Measurements from ENCODE around the gene TCF7L1.
"Not testable (repeated sequence)": the region's sequence is repeated elsewhere in the genome, so short reads cannot be mapped to it uniquely, and the experiment has no call there.

TCF7L1 gene

DNA sequence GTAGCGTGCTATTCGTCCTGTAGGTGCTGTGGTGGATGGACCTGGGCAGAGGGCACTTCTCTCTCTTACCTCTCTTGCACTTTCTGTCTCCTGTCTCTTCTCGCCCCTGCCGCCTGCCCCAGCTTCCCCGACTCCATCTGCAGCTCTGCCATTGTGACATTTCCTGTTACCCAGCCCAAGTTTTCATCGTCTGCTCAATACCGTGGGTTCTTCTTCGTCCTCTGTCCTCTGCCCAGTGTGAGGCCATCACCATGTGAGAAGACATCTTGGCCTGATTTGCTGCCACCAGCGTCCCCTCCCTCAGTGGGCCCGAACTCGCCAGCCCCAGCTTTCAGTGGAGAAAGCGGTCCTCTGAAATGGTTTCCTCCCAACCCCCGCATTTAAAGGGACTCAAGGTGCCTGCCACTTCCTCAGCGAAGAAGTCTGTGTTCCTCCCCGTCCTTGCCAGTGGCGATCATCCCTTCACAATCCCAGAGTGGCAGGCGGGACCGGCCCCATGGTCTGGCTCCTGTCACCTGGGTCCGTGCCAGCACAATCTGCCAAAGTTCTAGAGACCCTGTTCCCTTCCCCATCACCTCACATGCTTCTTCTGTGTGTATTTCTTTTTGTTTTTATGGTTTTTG, 176.6 kb downstream of the TCF7L1 start:
- no peak for DNase-seq (ENCODE audit: low read depth, low spot score)
- no peak overlapping the region for H3K27ac ChIP-seq

DNA sequence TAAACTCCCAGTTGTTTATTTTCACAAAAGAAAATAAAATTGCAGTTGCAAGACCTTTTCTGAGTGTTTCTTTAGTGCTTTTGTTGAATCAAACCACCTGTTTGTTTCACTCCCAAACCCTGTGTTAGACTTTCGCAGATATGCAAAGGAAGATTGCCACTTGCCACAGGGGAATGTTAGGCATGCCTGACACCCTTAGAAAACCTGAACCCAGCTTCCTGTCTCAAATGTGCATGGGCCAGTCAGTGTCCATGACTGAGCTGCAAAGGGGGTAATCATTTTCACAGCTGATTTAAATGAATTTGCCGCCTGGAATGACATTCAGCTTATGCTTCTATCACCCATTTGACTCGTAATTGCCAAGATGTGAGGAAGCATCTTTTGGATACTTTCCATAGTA, 177.1 kb downstream of the TCF7L1 start:
- no peak overlapping the region for H3K27ac ChIP-seq
- no peak for DNase-seq (ENCODE audit: low read depth, low spot score)

DNA sequence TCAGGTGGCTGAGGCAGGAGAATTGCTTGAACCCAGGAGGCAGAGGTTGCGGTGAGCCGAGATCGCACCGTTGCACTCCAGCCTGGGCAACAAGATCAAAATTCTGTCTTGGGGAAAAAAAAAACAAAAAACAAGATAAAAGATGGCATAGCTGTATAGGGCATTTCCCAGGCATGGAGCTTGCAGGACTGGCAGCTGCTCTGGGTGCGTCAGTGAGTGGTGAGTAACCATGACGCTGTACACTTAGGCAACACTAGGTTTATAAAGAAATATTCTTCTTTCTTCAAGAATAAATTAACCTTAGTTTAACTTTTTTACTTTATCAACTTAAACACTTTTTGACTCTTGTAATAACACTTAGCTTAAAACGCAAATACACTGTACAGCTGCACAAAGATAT, 179.2 kb downstream of the TCF7L1 start:
- H3K27ac ChIP-seq = peak overlapping the region; percentile 33
- DNase-seq (ENCODE audit: low read depth, low spot score) = no peak

DNA sequence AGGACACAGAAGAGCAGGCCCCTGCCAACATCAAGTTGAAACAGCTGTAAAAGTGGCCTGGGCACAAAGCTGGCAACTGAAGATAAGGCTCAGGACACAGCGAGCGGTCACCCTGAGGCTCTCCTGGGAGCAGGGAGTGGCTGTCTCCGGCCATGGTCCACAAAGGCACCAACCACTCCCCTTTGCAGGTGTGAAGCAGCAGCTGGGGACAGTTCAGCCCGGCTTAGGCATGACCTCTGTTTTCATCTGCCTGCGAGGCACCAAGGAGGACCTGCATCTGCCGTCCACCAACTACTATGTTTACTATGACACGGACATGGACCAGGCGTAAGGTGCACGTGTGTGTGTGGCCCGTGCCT, 181.7 kb downstream of the TCF7L1 start:
- DNase-seq (ENCODE audit: low read depth, low spot score) = no peak
- no peak overlapping the region for H3K27ac ChIP-seq

DNA sequence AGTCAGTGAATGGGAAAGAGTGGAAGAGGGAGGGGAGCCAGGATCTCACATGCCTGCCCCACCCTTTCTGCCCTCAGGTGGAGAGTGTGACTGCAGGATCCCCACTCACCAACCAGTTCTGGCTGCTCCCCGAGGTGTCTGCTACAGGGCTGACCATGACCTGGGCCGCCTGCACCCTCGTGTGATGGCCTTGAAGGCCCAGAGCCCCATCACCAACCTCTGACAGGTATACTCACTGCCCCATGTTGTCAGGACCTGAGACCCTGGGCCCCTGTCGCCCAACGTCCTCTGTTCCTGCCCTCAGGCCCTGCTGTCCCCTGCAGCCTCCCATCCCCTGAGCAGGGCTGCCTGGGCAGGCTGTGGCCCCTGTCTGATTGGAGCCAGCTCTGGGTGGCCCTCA, 182.7 kb downstream of the TCF7L1 start:
- not testable (repeated sequence) for H3K27ac ChIP-seq; DNase-seq (ENCODE audit: low read depth, low spot score)

DNA sequence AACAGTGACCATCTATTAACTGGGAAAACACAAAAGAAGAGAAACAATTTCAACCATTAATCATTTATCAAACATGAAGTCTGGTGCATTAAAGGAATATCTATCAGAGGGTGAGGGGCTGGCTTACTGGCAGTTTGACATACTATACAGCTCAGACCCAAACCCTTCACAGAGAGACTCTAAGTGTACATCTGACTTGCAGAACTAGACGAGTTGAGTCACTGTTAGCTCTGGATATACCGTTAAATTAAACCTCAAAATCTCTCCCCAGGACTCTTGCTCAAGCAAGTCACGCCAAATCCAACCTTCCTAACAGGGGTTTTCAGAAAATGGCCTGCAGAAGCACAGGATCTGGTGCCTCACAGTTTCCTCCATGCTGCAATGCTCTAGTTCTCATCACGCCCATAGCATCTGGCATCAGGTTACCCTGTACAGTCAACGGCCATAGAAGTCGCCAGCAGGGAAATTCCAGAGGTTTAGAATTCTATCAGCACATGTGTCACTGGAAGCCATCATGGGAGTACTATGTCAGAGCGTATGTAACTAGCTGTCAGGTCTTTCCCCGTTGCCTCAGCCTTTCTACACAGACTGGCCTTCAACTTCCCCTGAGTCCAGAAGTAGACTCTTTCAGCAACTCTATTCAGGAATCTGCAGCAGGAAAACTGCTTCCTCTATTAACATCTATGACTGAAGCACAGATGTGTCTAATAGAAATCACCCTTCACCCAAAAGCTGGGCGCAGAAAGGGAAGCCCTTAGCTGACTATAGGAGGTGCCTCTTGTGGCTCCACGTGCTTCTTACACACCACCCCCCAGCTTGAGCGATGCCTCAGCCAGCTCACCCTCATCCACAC, 185.3 kb downstream of the TCF7L1 start:
- H3K27ac ChIP-seq = peak overlapping the region; percentile 15
- DNase-seq (ENCODE audit: low read depth, low spot score) = no peak

DNA sequence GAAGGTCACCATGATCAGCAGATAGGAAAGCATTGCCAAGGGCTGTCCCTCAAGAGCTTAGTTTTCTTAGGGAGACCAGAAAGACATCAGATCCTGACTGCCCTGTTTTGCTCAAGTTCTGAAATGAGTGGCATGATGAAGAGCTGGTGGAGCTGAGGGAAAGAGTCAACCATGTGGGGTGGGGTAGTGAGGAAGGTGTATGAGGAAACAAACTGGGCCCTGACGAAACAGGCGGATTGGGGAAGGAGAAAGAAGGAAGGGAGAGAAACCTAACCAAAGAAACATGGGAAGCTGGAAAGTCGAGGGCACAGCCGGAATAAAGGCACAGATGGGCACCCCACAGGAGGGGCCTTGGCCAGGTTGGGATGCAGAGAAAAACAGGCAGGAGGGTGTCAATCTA, 186.6 kb downstream of the TCF7L1 start:
- no peak for DNase-seq (ENCODE audit: low read depth, low spot score)
- H3K27ac ChIP-seq = no peak overlapping the region

DNA sequence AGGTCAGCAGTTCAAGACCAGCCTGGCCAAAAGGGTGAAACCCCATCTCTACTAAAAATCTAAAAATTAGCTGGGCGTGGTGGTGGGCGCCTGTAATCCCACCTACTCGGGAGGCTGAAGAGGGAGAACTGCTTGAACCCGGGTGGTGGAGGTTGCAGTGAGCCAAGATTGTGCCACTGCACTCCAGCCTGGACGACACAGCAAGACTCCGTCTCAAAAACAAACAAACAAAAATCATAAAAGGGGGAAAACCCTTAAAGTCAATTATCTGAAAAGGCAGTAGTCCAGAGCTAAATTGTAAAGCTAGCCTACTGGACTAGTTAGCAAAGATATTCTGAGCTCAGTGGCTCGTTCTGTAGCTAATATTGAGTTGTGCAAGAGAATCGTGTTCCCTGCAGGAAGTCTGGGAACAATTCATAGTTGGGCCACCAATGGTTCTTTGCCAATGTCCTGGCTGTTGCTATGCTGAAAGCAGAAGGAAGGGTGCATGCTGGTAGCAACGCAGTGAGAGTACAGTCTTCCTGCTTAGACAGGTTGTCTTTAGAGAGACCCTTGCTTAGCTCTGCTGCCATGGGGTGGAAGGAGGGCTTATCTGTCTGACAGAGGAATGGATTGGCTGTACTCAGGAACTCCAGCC, 190.3 kb downstream of the TCF7L1 start:
- no peak for DNase-seq (ENCODE audit: low read depth, low spot score)
- no peak overlapping the region for H3K27ac ChIP-seq

DNA sequence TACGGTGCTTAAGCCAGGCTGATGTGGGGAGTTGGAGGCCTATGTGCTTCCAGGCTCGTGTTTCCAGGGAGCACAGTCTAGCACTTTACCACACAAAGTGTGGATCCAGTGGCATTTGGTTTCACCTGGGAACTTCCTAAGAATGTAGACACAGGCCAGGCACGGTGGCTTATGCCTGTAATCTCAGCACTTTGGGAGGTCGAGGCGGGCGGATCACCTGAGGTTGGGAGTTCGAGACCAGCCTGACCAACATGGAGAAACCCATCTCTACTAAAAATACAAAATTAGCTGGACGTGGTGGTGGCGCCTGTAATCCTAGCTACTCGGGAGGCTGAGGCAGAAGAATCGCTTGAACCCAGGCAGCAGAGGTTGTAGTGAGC, 190.8 kb downstream of the TCF7L1 start:
- H3K27ac ChIP-seq; DNase-seq (ENCODE audit: low read depth, low spot score): not testable (repeated sequence)

DNA sequence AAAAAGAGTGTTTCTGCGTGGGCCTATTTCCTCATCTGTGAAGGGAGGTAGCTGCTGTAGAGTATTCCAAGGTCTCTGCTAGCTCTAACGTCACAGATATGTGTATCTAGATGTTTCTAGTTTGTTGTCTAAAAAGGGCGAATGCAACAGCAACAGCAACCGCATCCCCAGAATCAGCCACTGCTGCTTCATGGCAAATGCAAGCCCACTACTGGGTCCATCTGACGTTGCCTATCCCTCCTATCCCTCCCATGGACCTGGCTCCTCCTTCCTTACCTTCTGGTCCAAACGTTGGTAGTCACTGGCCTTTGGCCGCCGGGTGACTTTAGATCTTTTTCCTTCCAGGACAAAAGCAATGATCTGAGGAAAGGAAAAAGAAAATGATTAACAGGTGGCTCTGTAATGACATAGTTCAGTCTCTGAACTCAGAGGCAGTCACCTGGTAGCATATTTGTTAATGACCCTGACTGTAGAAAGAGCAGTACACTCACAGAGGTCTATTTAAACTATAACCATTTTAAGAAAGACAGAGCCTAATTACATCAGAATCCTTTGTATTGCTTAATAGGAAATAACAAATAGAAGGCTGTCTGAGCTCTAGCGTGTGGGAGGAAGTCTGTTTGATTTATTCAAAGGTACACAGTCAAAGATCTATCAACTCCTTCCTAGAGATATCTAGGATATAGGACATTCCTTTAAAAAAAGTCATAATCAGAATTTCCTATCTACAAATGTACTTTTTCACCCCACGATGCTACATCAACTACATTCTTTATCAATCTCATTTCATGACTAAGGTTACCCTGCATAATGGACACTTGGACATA, 191.7 kb downstream of the TCF7L1 start:
- no peak for DNase-seq (ENCODE audit: low read depth, low spot score)
- peak overlapping the region; percentile 59 for H3K27ac ChIP-seq

DNA sequence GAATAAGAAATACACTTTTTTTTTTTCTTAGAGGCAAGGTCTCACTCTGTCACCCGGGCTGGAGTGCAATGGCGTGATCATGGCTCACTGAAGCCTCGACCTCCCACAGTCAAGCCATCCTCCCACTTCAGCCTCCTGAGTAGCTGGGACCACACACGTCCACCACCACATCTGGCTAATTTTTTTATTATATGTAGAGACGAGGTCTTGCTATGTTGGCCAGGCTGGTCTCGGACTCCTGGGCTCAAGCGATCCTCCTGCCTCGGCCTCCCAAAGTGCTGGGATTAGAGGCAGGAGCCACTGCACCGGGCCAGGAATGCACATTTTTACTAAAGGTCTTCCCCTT, 192.2 kb downstream of the TCF7L1 start:
- H3K27ac ChIP-seq = peak overlapping the region; percentile 59
- DNase-seq (ENCODE audit: low read depth, low spot score) = no peak

DNA sequence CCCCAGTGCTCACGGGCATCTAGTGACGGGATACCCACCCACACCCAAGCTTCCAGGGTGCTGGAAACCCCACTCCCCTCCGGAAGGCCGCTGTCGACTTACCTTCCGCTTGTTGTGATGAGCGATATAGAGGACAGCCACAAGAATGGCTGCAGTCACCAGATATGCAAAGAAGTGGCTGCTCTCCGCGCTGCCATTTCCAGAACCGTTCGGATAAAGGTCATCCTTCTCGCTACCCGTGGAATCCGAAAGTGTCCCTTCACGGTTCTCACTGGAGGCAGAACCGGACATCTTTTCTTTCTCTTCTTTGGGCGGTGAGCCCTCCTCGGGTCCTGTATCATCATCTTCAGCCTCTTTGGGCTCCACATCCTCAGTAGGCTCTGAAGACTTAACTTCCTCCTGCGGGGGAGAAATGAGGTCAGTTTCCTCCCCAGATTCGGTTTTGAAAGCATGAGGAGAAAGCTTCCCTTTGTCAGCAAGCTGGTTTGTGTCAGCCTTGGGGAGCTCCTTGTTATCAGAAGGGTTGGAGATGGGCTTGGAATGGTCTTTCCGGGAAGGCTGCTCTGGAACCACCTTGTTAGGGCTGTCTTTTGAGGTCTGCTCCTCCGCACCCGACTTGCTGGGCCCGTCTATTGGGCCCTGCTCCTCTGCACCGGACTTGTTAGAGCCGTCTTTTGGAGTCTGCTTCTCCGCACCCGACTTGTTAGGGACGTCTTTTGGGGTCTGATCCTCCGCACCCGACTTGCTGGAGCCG, 193.4 kb downstream of the TCF7L1 start:
- peak overlapping the region; percentile 81 for H3K27ac ChIP-seq
- no peak for DNase-seq (ENCODE audit: low read depth, low spot score)

DNA sequence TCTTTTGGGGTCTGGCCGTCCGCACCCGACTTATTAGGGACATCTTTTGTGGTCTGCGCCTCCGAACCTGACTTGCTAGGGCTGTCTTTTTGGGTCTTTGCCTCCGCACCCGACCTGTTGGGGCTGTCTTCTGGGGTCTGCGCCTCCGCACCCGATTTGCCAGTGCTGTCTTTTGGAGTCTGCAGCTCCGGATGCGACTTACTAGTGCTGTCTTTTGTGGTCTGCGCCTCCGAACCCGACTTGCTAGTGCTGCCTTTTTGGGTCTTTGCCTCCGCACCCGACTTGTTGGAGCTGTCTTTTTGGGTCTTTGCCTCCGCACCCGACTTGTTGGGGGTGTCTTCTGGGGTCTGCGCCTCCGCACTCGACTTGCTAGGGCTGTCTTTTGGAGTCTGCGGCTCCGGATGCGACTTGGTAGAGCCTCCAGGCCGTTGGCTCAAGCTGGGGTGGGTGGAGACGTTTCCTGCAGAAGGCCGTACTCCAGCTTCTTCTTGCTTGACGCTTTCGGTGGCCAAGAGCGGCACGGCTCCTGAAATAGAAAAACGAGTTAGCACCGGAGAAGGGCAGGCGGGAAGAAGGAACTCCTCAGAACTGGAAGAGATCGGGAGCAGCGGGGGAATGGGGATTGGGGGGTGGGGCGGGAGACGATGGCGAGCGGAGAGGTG, 194.1 kb downstream of the TCF7L1 start:
- no peak for DNase-seq (ENCODE audit: low read depth, low spot score)
- peak overlapping the region; percentile 81 for H3K27ac ChIP-seq

DNA sequence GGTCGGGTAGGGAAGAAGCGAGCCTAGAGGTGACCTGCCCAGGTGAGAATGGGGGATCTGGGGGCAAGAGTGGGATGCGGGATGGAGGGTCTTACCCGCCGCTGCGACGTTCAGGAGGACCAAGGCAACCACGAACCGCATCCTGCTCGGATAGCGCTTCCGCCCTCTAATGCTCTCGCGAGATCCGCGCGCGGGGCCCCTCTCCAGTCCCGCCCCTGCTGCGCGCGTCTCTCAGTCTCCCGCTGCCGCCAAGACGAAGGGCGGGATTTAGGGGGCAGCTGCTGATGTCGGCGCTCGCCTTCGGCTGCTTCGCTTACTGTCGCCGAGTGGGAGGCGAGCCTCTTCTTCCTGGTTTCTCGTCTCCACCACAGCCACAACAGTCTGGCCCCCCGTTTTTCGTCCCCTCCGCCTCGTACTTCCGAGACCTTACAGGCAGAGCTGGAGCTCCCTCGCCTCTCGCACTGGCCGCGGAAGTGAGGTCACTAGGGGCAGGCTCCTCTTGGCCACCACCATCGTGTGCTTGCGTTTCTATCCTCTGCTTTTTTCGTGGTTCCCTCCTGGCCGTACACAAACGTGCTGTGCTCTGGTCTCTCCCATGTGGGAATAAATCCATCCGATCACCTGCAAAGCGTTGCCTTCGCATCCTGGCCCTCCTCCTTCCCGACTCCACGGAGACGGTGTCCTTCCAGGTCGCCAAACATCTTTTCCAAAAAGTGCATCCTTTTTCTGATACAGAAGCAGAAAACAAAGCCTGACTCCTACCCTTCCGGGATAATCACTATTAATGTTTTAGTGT, 194.8 kb downstream of the TCF7L1 start, which contains the start of gene TGOLN2:
Gene TGOLN2 (minus strand): TSS at position 168 of the 796 bp plus-strand sequence. CDS start 27 bp downstream, at position 141.
- peak within 1 kb of the TSS; percentile 81 for H3K27ac ChIP-seq
- peak; percentile 33 for DNase-seq (ENCODE audit: low read depth, low spot score)

DNA sequence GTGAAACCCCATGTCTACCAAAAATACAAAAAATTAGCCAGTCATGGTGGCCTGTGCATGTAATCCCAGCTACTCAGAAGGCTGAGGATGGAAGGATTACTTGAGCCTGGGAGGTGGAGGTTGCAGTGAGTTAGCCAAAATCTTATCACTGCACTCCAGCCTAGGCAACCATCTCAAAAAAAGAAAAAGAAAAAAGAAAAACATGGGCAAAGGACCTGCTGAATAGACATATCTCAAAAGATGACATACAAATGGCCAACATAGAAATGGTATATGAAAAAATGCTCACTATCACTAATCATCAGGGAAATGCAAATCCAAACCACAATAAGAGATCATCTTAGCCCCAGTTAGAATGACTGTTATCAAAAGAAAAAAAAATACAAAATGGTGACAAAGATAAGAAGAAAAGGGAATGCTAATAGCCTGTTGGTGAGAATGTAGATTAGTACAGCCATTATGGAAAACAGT, 196.0 kb downstream of the TCF7L1 start:
- no peak for DNase-seq (ENCODE audit: low read depth, low spot score)
- no peak overlapping the region for H3K27ac ChIP-seq

DNA sequence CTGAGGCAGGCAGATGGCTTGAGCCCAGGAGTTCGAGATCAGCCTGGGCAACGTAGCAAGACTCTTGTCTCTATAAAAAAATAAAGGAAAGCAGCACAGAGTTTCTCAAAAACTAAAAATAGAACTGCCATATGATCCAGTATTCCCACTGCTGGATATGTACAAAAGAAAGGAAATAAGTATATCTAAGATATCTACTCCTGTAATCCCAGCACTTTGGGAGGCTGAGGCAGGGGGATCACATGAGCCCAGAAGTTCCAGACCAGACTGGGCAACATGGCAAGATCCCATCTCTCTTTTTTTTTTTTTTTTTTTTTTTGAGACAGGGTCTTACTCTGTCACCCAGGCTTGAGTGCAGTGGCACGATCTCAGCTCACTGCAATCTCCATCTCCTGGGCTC, 196.5 kb downstream of the TCF7L1 start:
- H3K27ac ChIP-seq; DNase-seq (ENCODE audit: low read depth, low spot score): not testable (repeated sequence)

DNA sequence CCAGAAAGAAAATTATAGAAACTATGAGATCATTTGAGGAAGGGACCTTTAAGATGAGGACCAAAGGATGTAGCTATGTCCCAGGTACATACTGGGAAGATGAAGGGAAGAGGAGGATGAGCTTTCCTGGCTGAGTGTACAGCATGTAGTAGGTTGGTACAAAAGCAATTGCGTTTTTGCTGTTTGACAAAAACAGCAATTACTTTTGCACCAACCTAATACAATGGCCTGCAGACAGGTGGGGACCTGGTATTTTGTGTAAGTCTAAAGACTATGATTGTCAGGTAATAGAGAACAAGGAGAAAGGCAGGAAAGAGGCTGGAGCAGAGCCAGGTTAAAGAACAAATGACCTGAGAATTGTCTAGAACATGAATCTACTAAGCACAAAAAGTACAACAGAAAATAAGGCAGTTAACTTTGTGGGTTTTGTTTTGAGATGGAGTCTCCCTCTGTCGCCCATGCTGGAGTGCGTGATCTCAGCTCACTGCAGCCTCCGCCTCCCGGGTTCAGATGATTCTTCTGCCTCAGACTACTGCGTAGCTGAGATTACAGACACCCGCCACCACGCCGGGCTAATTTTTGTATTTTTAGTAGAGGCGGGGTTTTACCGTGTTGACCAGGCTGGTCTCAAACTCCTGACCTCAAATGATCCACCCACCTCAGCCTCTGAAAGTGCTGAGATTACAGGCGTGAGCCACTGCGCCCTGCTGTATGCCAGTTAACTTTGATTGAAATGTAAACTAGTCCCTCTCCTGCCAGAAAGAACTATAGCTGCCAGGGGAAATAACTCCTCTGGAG, 197.8 kb downstream of the TCF7L1 start:
- H3K27ac ChIP-seq = no peak overlapping the region
- no peak for DNase-seq (ENCODE audit: low read depth, low spot score)

DNA sequence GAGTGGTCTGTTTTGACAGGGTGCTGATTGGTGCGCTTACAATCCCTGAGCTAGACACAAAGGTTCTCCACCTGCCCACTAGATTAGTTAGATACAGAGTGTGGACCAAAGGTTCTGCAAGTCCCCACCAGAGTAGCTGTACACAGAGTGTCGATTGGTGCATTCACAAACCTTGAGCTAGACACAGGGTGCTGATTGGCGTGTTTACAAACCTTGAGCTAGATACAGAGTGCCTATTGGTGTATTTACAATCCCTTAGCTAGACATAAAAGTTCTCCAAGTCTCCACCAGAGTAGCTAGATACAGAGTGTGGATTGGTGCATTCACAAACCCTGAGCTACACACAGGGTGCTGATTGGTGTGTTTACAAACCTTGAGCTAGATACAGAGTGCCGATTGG, 200.7 kb downstream of the TCF7L1 start:
- not testable (repeated sequence) for DNase-seq (ENCODE audit: low read depth, low spot score); H3K27ac ChIP-seq
